OCI-LY7 (cell line): ENCODE measurements around the gene CAPN9. TPM values are rescaled to one million over a fixed set of nuclear protein-coding genes. Genes with fewer than 3 reads are reported as not detected.

Experiments
- BruUV-seq: library from RNA; stranded (reverse); fragments of 400-500 nt; replicated peaks from 2 replicates; lab custom pipeline; 2021; lab: Mats Ljungman, UMichigan
- CTCF ChIA-PET: fragments of 300-600 bp; sonication (Branson Sonifier 250); formaldehyde crosslinking; loops from one replicate; lab custom pipeline; 2022; ENCODE audit warnings: antibody characterized with exemption; ENCODE audit not compliant: unreplicated experiment; lab: Charles Lee
- POLR2A ChIA-PET: fragments of 300-600 bp; sonication (Branson Sonifier 250); formaldehyde crosslinking; loops from one replicate; lab custom pipeline; 2022; ENCODE audit warnings: antibody characterized with exemption; lab: Charles Lee
- DNase-seq: peaks from one replicate; pipeline ENCODE4 v3.0.0-alpha.2; 2015; ENCODE audit warnings: low spot score
- H2AFZ ChIP-seq: fragments of 200-600 bp; sonication (generic), shearing (Covaris generic); 2 replicates; pipeline ENCODE4 v1.6.1; 2014; ENCODE audit warnings: mild to moderate bottlenecking, antibody characterized with exemption, low read length, moderate library complexity
- H3K27ac ChIP-seq: fragments of 200-600 bp; sonication (generic); 2 replicates; pipeline ENCODE4 v1.5.1; 2014; ENCODE audit warnings: mixed run types, low read depth, mild to moderate bottlenecking, moderate library complexity, low read length, inconsistent platforms; ENCODE audit not compliant: poor library complexity, severe bottlenecking
- H3K36me3 ChIP-seq: fragments of 200-600 bp; sonication (generic); 2 replicates; pipeline ENCODE4 v1.6.1; 2014; ENCODE audit warnings: mild to moderate bottlenecking, antibody characterized with exemption, low read length, moderate library complexity, mixed read lengths; ENCODE audit not compliant: insufficient read depth
- H3K4me1 ChIP-seq: fragments of 200-600 bp; sonication (generic); 2 replicates; pipeline ENCODE4 v1.5.1; 2014; ENCODE audit warnings: mild to moderate bottlenecking, low read length; ENCODE audit not compliant: insufficient read depth, poor library complexity, severe bottlenecking
- H3K4me2 ChIP-seq: fragments of 200-600 bp; sonication (generic); 2 replicates; pipeline ENCODE4 v1.6.1; 2014; ENCODE audit warnings: mild to moderate bottlenecking, low read length
- H3K4me3 ChIP-seq: fragments of 200-600 bp; sonication (generic); 2 replicates; pipeline ENCODE4 v1.5.1; 2014; ENCODE audit warnings: mild to moderate bottlenecking, low read depth, low read length; ENCODE audit not compliant: poor library complexity, severe bottlenecking
- H3K79me2 ChIP-seq: fragments of 200-600 bp; sonication (generic); 2 replicates; pipeline ENCODE4 v1.6.1; 2016; ENCODE audit warnings: low read depth, mild to moderate bottlenecking, low read length, moderate library complexity, mixed read lengths; ENCODE audit not compliant: insufficient read depth
- H3K9me2 ChIP-seq: fragments of 200-600 bp; sonication (generic); 2 replicates; pipeline ENCODE4 v1.6.1; 2016; ENCODE audit warnings: mild to moderate bottlenecking, low read length, mixed read lengths; ENCODE audit not compliant: insufficient read depth
- H3K9me3 ChIP-seq: fragments of 200-600 bp; sonication (generic); 2 replicates; pipeline ENCODE4 v1.6.1; 2014; ENCODE audit warnings: mild to moderate bottlenecking, mixed run types, low read length, mixed read lengths
- H4K20me1 ChIP-seq: fragments of 200-600 bp; sonication (generic); 2 replicates; pipeline ENCODE4 v1.6.1; 2014; ENCODE audit warnings: mild to moderate bottlenecking, antibody characterized with exemption, low read length, moderate library complexity, mixed read lengths; ENCODE audit not compliant: insufficient read depth
- EZH2phosphoT487 ChIP-seq: fragments of 200-600 bp; sonication (generic); IDR thresholded peaks from 2 replicates; pipeline ENCODE4 v1.6.1; 2018; ENCODE audit warnings: low read depth, borderline replicate concordance, mild to moderate bottlenecking, mixed run types, antibody characterized with exemption, low read length, moderate library complexity, mixed read lengths
- intact Hi-C: fragments of 100-400 bp; cut with micrococcal nuclease; formaldehyde crosslinking; loops from one replicate; pipeline ENCODE4 v1.10.0; 2022; ENCODE audit not compliant: unreplicated experiment
- total RNA-seq, 2 experiments: library from RNA; depleted of rRNA in 1 of 2; stranded (reverse); fragments of >200 nt in 1 of 2; shearing (Covaris generic) in 1 of 2; gene quantifications; 2 replicates each; pipeline ENCODE4 v1.2.3, GENCODE V29; 2014 to 2022
- TF ChIP-seq, protein P1 (sequence below): fragments of 200-600 bp; sonication (generic); conservative IDR thresholded peaks from 2 replicates; pipeline ENCODE4 v1.5.1; 2014; ENCODE audit warnings: mild to moderate bottlenecking, antibody characterized with exemption, low read length, moderate library complexity, mixed read lengths

CAPN9 gene
- total RNA-seq, 2 experiments from 2014 or later, result not detected

DNA sequence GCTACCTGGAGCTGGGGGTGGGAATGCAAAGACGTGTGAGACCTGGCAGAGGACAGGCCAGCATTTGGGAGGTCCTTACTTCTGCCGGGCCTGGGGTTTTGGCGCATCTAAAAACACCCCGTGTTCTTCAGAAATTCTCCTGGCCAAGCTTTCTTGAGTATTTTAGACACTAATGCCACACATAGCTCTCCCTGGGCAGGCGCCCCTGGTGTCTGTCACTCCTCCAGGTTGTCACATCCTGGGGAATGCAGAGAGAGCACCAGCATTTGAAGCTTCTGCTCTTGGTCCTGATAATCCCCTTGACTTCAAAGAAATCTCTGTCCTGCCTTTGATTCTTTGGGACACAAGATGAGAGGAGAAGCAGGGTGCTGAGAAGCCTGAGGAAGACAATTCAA lies 6.0 kb downstream of the CAPN9 start:
- no peaks in the 10 kb centered on the region for H4K20me1 ChIP-seq
- intact Hi-C loops, result no loop called here
- POLR2A ChIA-PET, result interaction anchor here (1.7 kb wide), 1 partner anchor 18 kb away, joined by 3 read pairs; no protein-coding TSS in a partner anchor
- H3K4me1 ChIP-seq, result peaks cover 14% of the 10 kb centered on the region
- BruUV-seq, result no TSS peak
- no peak overlapping the region for H3K27ac ChIP-seq
- no peaks in the 10 kb centered on the region for H3K36me3 ChIP-seq
- no peaks in the 10 kb centered on the region for H3K9me3 ChIP-seq
- CTCF ChIA-PET, result no interaction called here
- H3K4me2 ChIP-seq, result 0 out of 2 replicates have a peak overlapping the region, but pooled peaks have one; percentile 15
- no peaks in the 10 kb centered on the region for H3K79me2 ChIP-seq
- no peak for TF ChIP-seq EZH2phosphoT487
- TF ChIP-seq, protein P1, sequence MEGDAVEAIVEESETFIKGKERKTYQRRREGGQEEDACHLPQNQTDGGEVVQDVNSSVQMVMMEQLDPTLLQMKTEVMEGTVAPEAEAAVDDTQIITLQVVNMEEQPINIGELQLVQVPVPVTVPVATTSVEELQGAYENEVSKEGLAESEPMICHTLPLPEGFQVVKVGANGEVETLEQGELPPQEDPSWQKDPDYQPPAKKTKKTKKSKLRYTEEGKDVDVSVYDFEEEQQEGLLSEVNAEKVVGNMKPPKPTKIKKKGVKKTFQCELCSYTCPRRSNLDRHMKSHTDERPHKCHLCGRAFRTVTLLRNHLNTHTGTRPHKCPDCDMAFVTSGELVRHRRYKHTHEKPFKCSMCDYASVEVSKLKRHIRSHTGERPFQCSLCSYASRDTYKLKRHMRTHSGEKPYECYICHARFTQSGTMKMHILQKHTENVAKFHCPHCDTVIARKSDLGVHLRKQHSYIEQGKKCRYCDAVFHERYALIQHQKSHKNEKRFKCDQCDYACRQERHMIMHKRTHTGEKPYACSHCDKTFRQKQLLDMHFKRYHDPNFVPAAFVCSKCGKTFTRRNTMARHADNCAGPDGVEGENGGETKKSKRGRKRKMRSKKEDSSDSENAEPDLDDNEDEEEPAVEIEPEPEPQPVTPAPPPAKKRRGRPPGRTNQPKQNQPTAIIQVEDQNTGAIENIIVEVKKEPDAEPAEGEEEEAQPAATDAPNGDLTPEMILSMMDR, result no peak
- no peaks in the 10 kb centered on the region for H3K9me2 ChIP-seq
- H2AFZ ChIP-seq, result peak overlapping the region; percentile 54; the same call in 1 of the 2 replicates
- DNase-seq, result no peak
- H3K4me3 ChIP-seq, result no peak overlapping the region

DNA sequence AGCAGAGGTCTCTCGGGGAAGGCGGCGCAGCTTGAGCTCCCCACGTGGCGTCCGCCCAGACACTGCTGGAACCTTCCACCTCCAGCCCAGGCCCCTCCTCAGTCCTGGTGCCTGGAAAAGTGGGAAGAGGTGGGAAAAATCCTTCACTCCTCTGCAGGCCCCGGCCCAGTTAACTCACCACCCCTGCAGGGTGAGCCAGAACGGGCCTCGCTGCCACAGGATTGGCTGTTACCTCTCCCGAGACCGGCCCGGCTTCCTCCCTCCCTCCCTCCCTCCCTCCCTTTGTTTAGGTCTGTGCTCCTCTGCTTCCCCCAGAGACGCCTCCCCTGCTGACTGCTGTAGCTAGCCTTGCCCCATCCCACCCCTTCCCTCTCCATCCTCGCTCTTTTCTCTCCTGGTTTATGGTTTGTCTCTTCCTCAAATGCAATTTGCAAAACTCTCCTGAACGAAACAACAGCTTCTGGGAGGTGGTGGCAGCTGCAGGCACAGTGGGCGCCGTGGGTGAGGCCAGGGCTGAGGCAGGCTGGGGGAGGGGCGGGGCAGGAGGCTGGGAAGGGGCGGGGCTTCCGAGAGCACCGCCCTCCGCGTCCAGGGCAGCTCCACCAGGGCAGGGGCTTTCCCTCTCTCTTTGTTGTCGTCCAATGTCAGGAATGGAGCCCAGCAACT lies 6.5 kb downstream of the CAPN9 start:
- no peaks in the 10 kb centered on the region for H3K36me3 ChIP-seq
- no peaks in the 10 kb centered on the region for H4K20me1 ChIP-seq
- H3K27ac ChIP-seq, result no peak overlapping the region
- POLR2A ChIA-PET, result interaction anchor here (0.6 to 1.7 kb wide), 4 partner anchors 18 to 304 kb away, joined by 3 read pairs; no protein-coding TSS in a partner anchor
- DNase-seq, result peak; percentile 59
- intact Hi-C loops, result no loop called here
- H3K9me2 ChIP-seq, result no peaks in the 10 kb centered on the region
- peaks cover 11% of the 10 kb centered on the region for H3K4me1 ChIP-seq
- peak overlapping the region; percentile 39; the same call in 1 of the 2 replicates for H3K4me2 ChIP-seq
- TF ChIP-seq, protein P1, result no peak
- TF ChIP-seq EZH2phosphoT487, result no peak
- BruUV-seq, result no TSS peak
- H3K4me3 ChIP-seq, result peak overlapping the region; percentile 19
- H3K79me2 ChIP-seq, result no peaks in the 10 kb centered on the region
- H3K9me3 ChIP-seq, result no peaks in the 10 kb centered on the region
- peak overlapping the region; percentile 54; the same call in 1 of the 2 replicates for H2AFZ ChIP-seq
- CTCF ChIA-PET, result no interaction called here

DNA sequence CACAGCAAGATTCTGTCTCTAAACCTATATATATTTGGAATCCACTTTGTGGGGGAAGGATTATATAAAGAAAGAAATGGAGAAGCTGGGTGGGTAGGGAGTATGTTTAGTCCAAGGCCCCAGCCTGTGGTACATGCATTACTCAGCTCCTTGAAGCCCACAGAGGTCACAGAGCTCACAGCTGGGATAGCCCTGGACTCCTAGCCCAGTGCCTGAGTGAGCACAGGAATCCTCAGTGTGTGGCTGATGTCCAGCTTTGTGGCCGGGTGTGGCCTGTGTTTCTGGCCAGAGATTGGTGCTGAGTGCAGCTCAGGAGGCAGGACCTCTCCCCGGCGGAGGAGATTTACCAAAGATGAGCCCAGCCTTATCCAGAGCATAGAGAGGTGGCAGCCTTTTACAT lies 7.6 kb downstream of the CAPN9 start:
- Histone ChIP-seq H3K9me3 (no peaks in the 10 kb centered on the region), H3K27ac (no peak overlapping the region), H3K4me1 (peaks cover under 1% of the 10 kb centered on the region), H3K4me2 (no peak overlapping the region), H4K20me1 (no peaks in the 10 kb centered on the region), H3K4me3 (no peak overlapping the region), H3K36me3 (no peaks in the 10 kb centered on the region), H3K9me2 (no peaks in the 10 kb centered on the region), H3K79me2 (no peaks in the 10 kb centered on the region), H2AFZ (no peak overlapping the region)
- CTCF ChIA-PET, result no interaction called here
- TF ChIP-seq, protein P1, result no peak
- TF ChIP-seq EZH2phosphoT487, result no peak
- DNase-seq, result no peak
- intact Hi-C loops, result no loop called here
- POLR2A ChIA-PET, result no interaction called here
- BruUV-seq, result no TSS peak
